ENCODE measurements around the gene PTPRD. TPM values are rescaled to one million over a fixed set of nuclear protein-coding genes. Genes with fewer than 3 reads are reported as not detected.

Gene PTPRD
- total RNA-seq, 1 donor from 2014 or later: 532 TPM

- TF ChIP-seq, protein P1, sequence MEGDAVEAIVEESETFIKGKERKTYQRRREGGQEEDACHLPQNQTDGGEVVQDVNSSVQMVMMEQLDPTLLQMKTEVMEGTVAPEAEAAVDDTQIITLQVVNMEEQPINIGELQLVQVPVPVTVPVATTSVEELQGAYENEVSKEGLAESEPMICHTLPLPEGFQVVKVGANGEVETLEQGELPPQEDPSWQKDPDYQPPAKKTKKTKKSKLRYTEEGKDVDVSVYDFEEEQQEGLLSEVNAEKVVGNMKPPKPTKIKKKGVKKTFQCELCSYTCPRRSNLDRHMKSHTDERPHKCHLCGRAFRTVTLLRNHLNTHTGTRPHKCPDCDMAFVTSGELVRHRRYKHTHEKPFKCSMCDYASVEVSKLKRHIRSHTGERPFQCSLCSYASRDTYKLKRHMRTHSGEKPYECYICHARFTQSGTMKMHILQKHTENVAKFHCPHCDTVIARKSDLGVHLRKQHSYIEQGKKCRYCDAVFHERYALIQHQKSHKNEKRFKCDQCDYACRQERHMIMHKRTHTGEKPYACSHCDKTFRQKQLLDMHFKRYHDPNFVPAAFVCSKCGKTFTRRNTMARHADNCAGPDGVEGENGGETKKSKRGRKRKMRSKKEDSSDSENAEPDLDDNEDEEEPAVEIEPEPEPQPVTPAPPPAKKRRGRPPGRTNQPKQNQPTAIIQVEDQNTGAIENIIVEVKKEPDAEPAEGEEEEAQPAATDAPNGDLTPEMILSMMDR (IDR thresholded peaks at IDR 0.05; ENCODE audit: partially characterized antibody, unreplicated experiment): no peak
- DNase-seq: no peak
- H3K27ac Mint-ChIP-seq (ENCODE audit: unreplicated experiment): no peak overlapping the region
- H3K9me3 Mint-ChIP-seq (ENCODE audit: unreplicated experiment): peaks cover 6% of the 10 kb centered on the region
- no peaks in the 10 kb centered on the region for H3K36me3 Mint-ChIP-seq (ENCODE audit: unreplicated experiment)
- peaks cover under 1% of the 10 kb centered on the region for H3K27me3 Mint-ChIP-seq (ENCODE audit: unreplicated experiment)
- no peak overlapping the region for H3K4me3 Mint-ChIP-seq (ENCODE audit: unreplicated experiment)
- H3K4me1 Mint-ChIP-seq (ENCODE audit: low read depth, unreplicated experiment): peaks cover 26% of the 10 kb centered on the region
These were observed 1964.4 kb downstream of the PTPRD start for GRCh38 chr9:8648271-8648845.

DNA sequence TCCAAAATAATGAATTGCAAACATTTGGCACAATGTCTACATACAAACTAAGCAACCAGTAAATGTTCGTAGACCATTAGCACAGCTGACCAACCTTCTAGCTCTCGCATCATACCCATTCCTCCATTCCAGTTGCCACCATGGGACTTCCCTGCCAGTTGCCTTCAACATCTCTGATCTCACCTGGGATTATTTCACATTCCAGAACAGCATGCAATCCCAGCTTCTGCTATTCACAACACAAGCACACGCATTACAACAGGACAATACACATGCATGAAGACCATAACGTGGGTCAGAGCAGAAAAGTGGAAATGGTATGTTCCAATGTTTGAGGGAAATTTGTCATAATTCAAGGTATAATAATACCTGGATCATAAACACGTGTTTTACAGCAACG lies 1965.0 kb downstream of the PTPRD start:
- Mint-ChIP-seq H3K4me3 (ENCODE audit: unreplicated experiment) (no peak overlapping the region), H3K4me1 (ENCODE audit: low read depth, unreplicated experiment) (peaks cover 25% of the 10 kb centered on the region), H3K36me3 (ENCODE audit: unreplicated experiment) (no peaks in the 10 kb centered on the region), H3K27ac (ENCODE audit: unreplicated experiment) (no peak overlapping the region), H3K9me3 (ENCODE audit: unreplicated experiment) (peaks cover 6% of the 10 kb centered on the region), H3K27me3 (ENCODE audit: unreplicated experiment) (peaks cover 3% of the 10 kb centered on the region)
- no peak for DNase-seq
- TF ChIP-seq, protein P1 (IDR thresholded peaks at IDR 0.05; ENCODE audit: partially characterized antibody, unreplicated experiment): no peak

- TF ChIP-seq, protein P1 (IDR thresholded peaks at IDR 0.05; ENCODE audit: partially characterized antibody, unreplicated experiment): no peak
- H3K36me3 Mint-ChIP-seq (ENCODE audit: unreplicated experiment): no peaks in the 10 kb centered on the region
- no peak overlapping the region for H3K4me3 Mint-ChIP-seq (ENCODE audit: unreplicated experiment)
- no peak overlapping the region for H3K27ac Mint-ChIP-seq (ENCODE audit: unreplicated experiment)
- H3K27me3 Mint-ChIP-seq (ENCODE audit: unreplicated experiment): peaks cover 8% of the 10 kb centered on the region
- peaks cover 11% of the 10 kb centered on the region for H3K9me3 Mint-ChIP-seq (ENCODE audit: unreplicated experiment)
- H3K4me1 Mint-ChIP-seq (ENCODE audit: low read depth, unreplicated experiment): peaks cover 16% of the 10 kb centered on the region
- no peak for DNase-seq
These were observed 1968.2 kb downstream of the PTPRD start for GRCh38 chr9:8644571-8644970.

- Mint-ChIP-seq H3K4me3 (ENCODE audit: unreplicated experiment) (no peak overlapping the region), H3K4me1 (ENCODE audit: low read depth, unreplicated experiment) (peaks cover 15% of the 10 kb centered on the region), H3K27ac (ENCODE audit: unreplicated experiment) (no peak overlapping the region), H3K27me3 (ENCODE audit: unreplicated experiment) (peaks cover 8% of the 10 kb centered on the region), H3K9me3 (ENCODE audit: unreplicated experiment) (peaks cover 11% of the 10 kb centered on the region), H3K36me3 (ENCODE audit: unreplicated experiment) (no peaks in the 10 kb centered on the region)
- no peak for DNase-seq
- TF ChIP-seq, protein P1 (IDR thresholded peaks at IDR 0.05; ENCODE audit: partially characterized antibody, unreplicated experiment): no peak
These were observed 1968.9 kb downstream of the PTPRD start for GRCh38 chr9:8643896-8644295.

DNA sequence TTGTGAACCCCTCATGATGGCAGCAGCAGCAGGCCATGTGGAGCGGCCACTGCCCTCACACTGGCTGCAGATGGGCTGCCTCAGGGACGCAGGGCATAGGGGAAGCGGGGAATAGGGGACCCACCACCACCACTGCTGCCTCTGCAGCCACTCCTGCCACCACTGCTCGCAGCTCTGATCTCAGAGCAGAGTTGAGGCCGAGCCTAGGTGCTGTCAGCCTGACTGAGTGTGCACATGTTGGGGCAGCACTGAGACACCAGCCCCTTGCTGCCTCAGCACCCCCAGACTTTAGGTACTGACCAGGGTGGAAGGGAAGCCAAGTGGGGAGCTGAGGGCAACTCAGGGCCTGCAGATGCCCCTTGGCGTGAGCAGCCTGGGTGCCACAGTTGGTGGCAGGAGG lies 1969.3 kb downstream of the PTPRD start:
- Mint-ChIP-seq H3K36me3 (ENCODE audit: unreplicated experiment) (no peaks in the 10 kb centered on the region), H3K4me3 (ENCODE audit: unreplicated experiment) (peak overlapping the region; percentile 25), H3K9me3 (ENCODE audit: unreplicated experiment) (peaks cover 11% of the 10 kb centered on the region), H3K4me1 (ENCODE audit: low read depth, unreplicated experiment) (peaks cover 13% of the 10 kb centered on the region), H3K27me3 (ENCODE audit: unreplicated experiment) (peaks cover 8% of the 10 kb centered on the region), H3K27ac (ENCODE audit: unreplicated experiment) (no peak overlapping the region)
- DNase-seq: no peak
- TF ChIP-seq, protein P1 (IDR thresholded peaks at IDR 0.05; ENCODE audit: partially characterized antibody, unreplicated experiment): no peak
